HepG2 (cell line): Measurements from ENCODE around the gene NTM. TPM values are rescaled to one million over a fixed set of nuclear protein-coding genes. Genes with fewer than 3 reads are reported as not detected.

Source experiments
- ATAC-seq: fragments of 200-7000 bp; cut with Tn5 transposase; 3 replicates; pipeline ENCODE4 v1.9.1; 2020; ENCODE audit warnings: mild to moderate bottlenecking, moderate library complexity
- BruUV-seq: library from RNA; stranded (reverse); fragments of 400-500 nt; replicated peaks from 2 replicates; lab custom pipeline; 2021; lab: Mats Ljungman, UMichigan
- CTCF ChIA-PET: fragments of 300-600 bp; formaldehyde crosslinking; extraction: SDS; loops from one replicate; lab custom pipeline; 2021; ENCODE audit warnings: low total read pairs, inconsistent platforms, low intra/inter-chr PET ratio; lab: Yijun Ruan, JAX
- POLR2A ChIA-PET: fragments of 350-600 bp; sonication (Branson Sonifier 250); formaldehyde crosslinking; loops from one replicate; lab custom pipeline; 2020; ENCODE audit warnings: antibody characterized with exemption, inconsistent platforms; lab: Yijun Ruan, JAX
- DNase-seq: peaks from one replicate; pipeline ENCODE4 v3.0.0-alpha.2; 2015; ENCODE audit warnings: low spot score
- FAIRE-seq: peaks from 3 replicates; lab custom pipeline; 2011; peaks lifted over from hg19 to GRCh38; lab: Jason Lieb, UNC
- H2AFZ ChIP-seq: one replicate; pipeline ENCODE4 v1.6.1; 2011; ENCODE audit warnings: low read length, inconsistent platforms
- H3K27ac ChIP-seq: fragments of 300-600 bp; 3 replicates; pipeline ENCODE4 v1.8.0; 2011; ENCODE audit warnings: mixed run types, mild to moderate bottlenecking, mixed read lengths, low read length, inconsistent platforms; ENCODE audit not compliant: insufficient read depth; ENCODE audit errors: extremely low read length
- H3K27me3 ChIP-seq, 2 experiments: fragments of 200-600 bp in 1 of 2; 2 replicates in 1 of 2; 3 replicates in 1 of 2; pipeline versions ENCODE4 v1.6.0 to v1.8.0; 2011; ENCODE audit warnings: low read length in 2 of 2, mild to moderate bottlenecking in 2 of 2, moderate library complexity in 2 of 2, inconsistent platforms in 1 of 2; ENCODE audit not compliant: insufficient read depth in 2 of 2, control insufficient read depth in 1 of 2
- H3K36me3 ChIP-seq, 2 experiments: fragments of 200-600 bp in 1 of 2; replicated peaks in 1 of 2; 2 replicates in 1 of 2; 3 replicates in 1 of 2; pipeline versions ENCODE4 v1.5.1 to v1.8.0; 2011; ENCODE audit warnings: low read length in 2 of 2, inconsistent platforms in 1 of 2; ENCODE audit not compliant: insufficient read depth in 2 of 2, control insufficient read depth in 1 of 2
- H3K4me1 ChIP-seq: 2 replicates; pipeline ENCODE4 v1.5.1; 2012; ENCODE audit warnings: low read length, inconsistent platforms; ENCODE audit not compliant: insufficient read depth
- H3K4me2 ChIP-seq: 2 replicates; pipeline ENCODE4 v1.6.0; 2011; ENCODE audit warnings: low read depth, low read length, inconsistent platforms
- H3K4me3 ChIP-seq, 3 experiments: fragments of 200-600 bp in 1 of 3; sonication (generic), shearing (Covaris generic) in 1 of 3; replicated peaks in 1 of 3; 2 replicates each; pipeline ENCODE4 v1.5.1; 2011 to 2016; ENCODE audit warnings: low read length in 3 of 3, inconsistent platforms in 2 of 3, low read depth in 2 of 3, mild to moderate bottlenecking in 2 of 3, control low read depth in 1 of 3, mixed read lengths in 1 of 3; ENCODE audit not compliant: insufficient read depth in 1 of 3
- H3K79me2 ChIP-seq: one replicate; pipeline ENCODE4 v1.6.1; 2011; ENCODE audit warnings: low read length, inconsistent platforms; ENCODE audit not compliant: insufficient read depth
- H3K9ac ChIP-seq: 2 replicates; pipeline ENCODE4 v1.6.0; 2011; ENCODE audit warnings: mild to moderate bottlenecking, low read depth, low read length, inconsistent platforms; ENCODE audit not compliant: insufficient read depth
- H3K9me3 ChIP-seq: 2 replicates; pipeline ENCODE4 v1.5.1; 2012; ENCODE audit warnings: mild to moderate bottlenecking, low read length
- H4K20me1 ChIP-seq: 2 replicates; pipeline ENCODE4 v1.6.0; 2011; ENCODE audit warnings: inconsistent platforms, mild to moderate bottlenecking, low read length, moderate library complexity; ENCODE audit not compliant: insufficient read depth
- BHLHE40 ChIP-seq: IDR thresholded peaks from 2 replicates; pipeline ENCODE4 v1.6.1; 2011; ENCODE audit warnings: low read length, improper control_type of control experiment
- KDM5A ChIP-seq: fragments of 200-600 bp; sonication (generic); IDR thresholded peaks from 2 replicates; pipeline ENCODE4 v1.7.0; 2018; ENCODE audit warnings: antibody characterized with exemption, mild to moderate bottlenecking, low read length, borderline replicate concordance
- MBD4 ChIP-seq: IDR thresholded peaks from 2 replicates; pipeline ENCODE4 v1.6.1; 2012; ENCODE audit warnings: low read length, inconsistent platforms, borderline replicate concordance
- MZF1 ChIP-seq: sonication (generic); formaldehyde crosslinking; IDR thresholded peaks from 2 replicates; pipeline ENCODE4 v1.8.1; 2023; ENCODE audit warnings: mild to moderate bottlenecking, missing genetic modification reagents, borderline replicate concordance
- POGK ChIP-seq: sonication (generic); formaldehyde crosslinking; conservative IDR thresholded peaks from 2 replicates; pipeline ENCODE4 v1.8.0; 2022; ENCODE audit warnings: mild to moderate bottlenecking, moderate library complexity, missing genetic modification reagents
- RBFOX2 ChIP-seq: fragments of 200-400 bp; formaldehyde crosslinking; IDR thresholded peaks from 2 replicates; pipeline ENCODE4 v1.6.1; 2017; ENCODE audit warnings: low read depth, mild to moderate bottlenecking, low read length
- RFX5 ChIP-seq: IDR thresholded peaks from 2 replicates; pipeline ENCODE4 v1.6.1; 2011; ENCODE audit warnings: low read depth, low read length, improper control_type of control experiment
- SNAPC2 ChIP-seq: sonication (generic); formaldehyde crosslinking; IDR thresholded peaks from 2 replicates; pipeline ENCODE4 v1.8.1; 2022; ENCODE audit warnings: mild to moderate bottlenecking, missing genetic modification reagents
- TAF15 ChIP-seq: fragments of 200-400 bp; formaldehyde crosslinking; IDR thresholded peaks from one replicate; pipeline ENCODE4 v1.6.1; 2018; ENCODE audit warnings: mild to moderate bottlenecking, low read depth, low read length; ENCODE audit not compliant: poor library complexity, severe bottlenecking
- TERF1 ChIP-seq: sonication (generic); formaldehyde crosslinking; IDR thresholded peaks from 2 replicates; pipeline ENCODE4 v1.8.0; 2022; ENCODE audit warnings: mild to moderate bottlenecking, missing genetic modification reagents, moderate library complexity
- ZNF121 ChIP-seq: sonication (generic); formaldehyde crosslinking; IDR thresholded peaks from 2 replicates; pipeline ENCODE4 v1.5.0; 2020; ENCODE audit warnings: mild to moderate bottlenecking, missing genetic modification reagents
- WGBS: methylation state at CpG from one replicate; pipeline ENCODE4 v1.1.6; 2017; ENCODE audit warnings: low lambda C conversion rate; 5-methylcytosine and 5-hydroxymethylcytosine counted together
- in situ Hi-C: cut with HindIII; loops from 2 replicates; pipeline ENCODE4 v1.10.0; 2017; ENCODE audit warnings: low pct_unique_long_range_greater_than_20kb; ENCODE audit not compliant: extremely low pct_ligation_motif_present
- intact Hi-C: fragments of 100-400 bp; cut with micrococcal nuclease; formaldehyde crosslinking; loops from one replicate; pipeline ENCODE4 v1.10.0; 2022; ENCODE audit not compliant: unreplicated experiment
- polyA plus RNA-seq, 8 experiments: library from polyadenylated mRNA; depleted of rRNA in 3 of 8; stranded (reverse) in 7 of 8; unstranded in 1 of 8; fragments of >200 nt; fragmentation: Illumina TruSeq in 4 of 8; extraction: Trizol in 4 of 8; gene quantifications; 2 replicates each; pipeline versions ENCODE4 v1.2.1 to v1.2.3, GENCODE V29; 2011 to 2016; ENCODE audit warnings: low read depth in 4 of 8, missing spikeins in 1 of 8, mixed read lengths in 1 of 8; ENCODE audit not compliant: insufficient read depth in 1 of 8
- total RNA-seq, 5 experiments: library from RNA; depleted of rRNA; stranded (reverse); fragments of >200 nt; fragmentation: Illumina TruSeq; extraction: Trizol; gene quantifications; 2 replicates each; pipeline ENCODE4 v1.2.3, GENCODE V29; 2016; ENCODE audit warnings: low read depth in 1 of 5

NTM gene
- total and polyA plus RNA-seq, 2 of the 13 experiments (the other 11 are each of a cell fraction or from before 2014, with no cell fraction given) = not detected

- no peak overlapping the region for H2AFZ ChIP-seq
- H3K4me1 ChIP-seq = no peaks in the 10 kb centered on the region
- FAIRE-seq = no peak
- no peaks in the 10 kb centered on the region; a peak in 1 of 5 replicates for H3K27me3 ChIP-seq
- H3K4me2 ChIP-seq = no peak overlapping the region
- H4K20me1 ChIP-seq = no peaks in the 10 kb centered on the region
- no TSS peak for BruUV-seq
- TF ChIP-seq SNAPC2 (CRISPR knock-in tag) = no peak
- TF ChIP-seq MZF1 (CRISPR knock-in tag) = no peak
- no peak for TF ChIP-seq BHLHE40
- TF ChIP-seq POGK = no peak
- TF ChIP-seq TERF1 (CRISPR knock-in tag) = no peak
- no peak for TF ChIP-seq RBFOX2
- no peak for TF ChIP-seq MBD4
- no peak for TF ChIP-seq TAF15
- TF ChIP-seq KDM5A = no peak
- no peak for TF ChIP-seq RFX5
- no peak for TF ChIP-seq ZNF121 (CRISPR knock-in tag)
- ChIA-PET CTCF (no interaction called here), POLR2A (no interaction called here)
- no peaks in the 10 kb centered on the region for H3K36me3 ChIP-seq
- no peak for ATAC-seq
- no peak for DNase-seq
- no peaks in the 10 kb centered on the region for H3K79me2 ChIP-seq
- H3K4me3 ChIP-seq = no peak overlapping the region
- intact Hi-C loops = no loop called here
- H3K9ac ChIP-seq = no peak overlapping the region
- H3K27ac ChIP-seq = no peak overlapping the region
- 42% methylated on average over 7 of the region's 7 CpGs for WGBS
- no peaks in the 10 kb centered on the region for H3K9me3 ChIP-seq
- in situ Hi-C loops = no loop called here
Measured at GRCh38 chr11:131483453-131483852, 113.0 kb downstream of the NTM start.
